DND-41 (cell line): ENCODE data around the gene PROSER2.

ENCODE experiments used
- ATAC-seq: fragments of 200-7000 bp; cut with Tn5 transposase; 3 replicates; pipeline ENCODE4 v1.9.1; 2021; ENCODE audit warnings: low read depth; ENCODE audit not compliant: insufficient read depth
- DNase-seq: peaks from one replicate; pipeline ENCODE4 v3.0.0-alpha.2; 2020
- H2AFZ ChIP-seq: 2 replicates; pipeline ENCODE4 v1.6.0; 2012; ENCODE audit warnings: low read depth, low read length
- H3K27ac ChIP-seq: 2 replicates; pipeline ENCODE4 v1.5.1; 2012; ENCODE audit warnings: low read length, inconsistent platforms
- H3K27me3 ChIP-seq: fragments of 200-600 bp; sonication (generic); 2 replicates; pipeline ENCODE4 v1.6.0; 2012; ENCODE audit warnings: low read length, mild to moderate bottlenecking, inconsistent platforms; ENCODE audit not compliant: insufficient read depth, poor library complexity
- H3K36me3 ChIP-seq: 2 replicates; pipeline ENCODE4 v1.5.1; 2012; ENCODE audit warnings: low read length, inconsistent platforms; ENCODE audit not compliant: insufficient read depth
- H3K4me1 ChIP-seq: 2 replicates; pipeline ENCODE4 v1.5.1; 2012; ENCODE audit warnings: mild to moderate bottlenecking, low read length; ENCODE audit not compliant: insufficient read depth
- H3K4me2 ChIP-seq: 2 replicates; pipeline ENCODE4 v1.6.0; 2012; ENCODE audit warnings: mild to moderate bottlenecking, moderate library complexity, low read length, inconsistent platforms; ENCODE audit not compliant: insufficient read depth
- H3K4me3 ChIP-seq, 2 experiments: fragments of 200-600 bp in 1 of 2; shearing (Covaris generic) in 1 of 2; 2 replicates each; pipeline ENCODE4 v1.5.1; 2012 to 2016; ENCODE audit warnings: inconsistent platforms in 2 of 2, low read length in 2 of 2, mild to moderate bottlenecking in 2 of 2, low read depth in 1 of 2, moderate library complexity in 1 of 2
- H3K79me2 ChIP-seq: 2 replicates; pipeline ENCODE4 v1.6.0; 2012; ENCODE audit warnings: low read length, inconsistent platforms; ENCODE audit not compliant: insufficient read depth
- H3K9ac ChIP-seq: 2 replicates; pipeline ENCODE4 v1.6.0; 2012; ENCODE audit warnings: low read depth, mild to moderate bottlenecking, inconsistent platforms, low read length, moderate library complexity
- H3K9me3 ChIP-seq: 2 replicates; pipeline ENCODE4 v1.5.1; 2012; ENCODE audit warnings: low read length, moderate library complexity, mild to moderate bottlenecking, inconsistent platforms; ENCODE audit not compliant: insufficient read depth, severe bottlenecking
- H4K20me1 ChIP-seq: 2 replicates; pipeline ENCODE4 v1.6.0; 2012; ENCODE audit warnings: low read length; ENCODE audit not compliant: insufficient read depth
- EZH2 ChIP-seq: IDR thresholded peaks from 3 replicates; pipeline ENCODE4 v1.6.1; 2012; ENCODE audit warnings: borderline replicate concordance, low read depth, mild to moderate bottlenecking, moderate library complexity, low read length, inconsistent platforms; ENCODE audit not compliant: severe bottlenecking
- TF ChIP-seq, protein P1 (sequence below): IDR thresholded peaks from 2 replicates; pipeline ENCODE4 v1.5.1; 2012; ENCODE audit warnings: borderline replicate concordance, low read length, moderate library complexity, mild to moderate bottlenecking; ENCODE audit not compliant: poor library complexity, severe bottlenecking; ENCODE audit errors: extremely low read depth

PROSER2 gene

DNA sequence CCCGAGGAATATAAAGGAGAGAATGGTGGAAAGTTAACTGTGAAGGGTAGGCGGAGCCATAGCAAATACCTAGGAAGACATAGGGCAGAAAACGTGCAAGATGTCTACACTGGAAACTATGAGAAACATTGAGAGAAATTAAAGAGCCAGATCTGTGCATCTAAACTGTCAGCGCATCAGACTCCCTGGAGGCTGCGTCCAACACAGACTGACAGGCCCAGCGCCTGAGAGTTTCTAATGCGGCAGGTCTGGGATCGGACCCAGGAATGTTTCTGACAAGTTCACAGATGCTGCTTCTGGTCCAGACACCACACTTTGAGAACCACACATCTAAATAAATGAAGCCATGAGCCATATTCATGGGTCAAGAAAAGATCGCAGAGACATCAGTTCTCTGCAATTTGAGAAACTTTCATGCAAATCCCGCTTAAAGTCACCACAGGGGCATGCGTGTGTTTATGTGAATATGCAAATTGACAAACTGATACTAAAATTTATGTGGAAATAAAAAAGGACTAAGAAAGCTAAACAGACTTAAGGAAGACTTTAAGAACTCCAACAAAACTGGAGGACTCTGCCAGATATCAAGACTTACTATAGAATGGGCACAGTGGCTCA, 38.8 kb downstream of the PROSER2 start:
- 0 out of 2 replicates have a peak overlapping the region, but pooled peaks have one; percentile 72 for H3K4me2 ChIP-seq
- no peaks in the 10 kb centered on the region for H3K36me3 ChIP-seq
- H3K4me3 ChIP-seq = no peak overlapping the region
- ATAC-seq (no peak), DNase-seq (no peak)
- H3K79me2 ChIP-seq = no peaks in the 10 kb centered on the region
- peaks cover 25% of the 10 kb centered on the region for H3K4me1 ChIP-seq
- H4K20me1 ChIP-seq = no peaks in the 10 kb centered on the region; the same call in 1 of the 2 replicates
- no peak overlapping the region for H2AFZ ChIP-seq
- no peak overlapping the region for H3K27ac ChIP-seq
- no peak for TF ChIP-seq EZH2
- TF ChIP-seq, protein P1, sequence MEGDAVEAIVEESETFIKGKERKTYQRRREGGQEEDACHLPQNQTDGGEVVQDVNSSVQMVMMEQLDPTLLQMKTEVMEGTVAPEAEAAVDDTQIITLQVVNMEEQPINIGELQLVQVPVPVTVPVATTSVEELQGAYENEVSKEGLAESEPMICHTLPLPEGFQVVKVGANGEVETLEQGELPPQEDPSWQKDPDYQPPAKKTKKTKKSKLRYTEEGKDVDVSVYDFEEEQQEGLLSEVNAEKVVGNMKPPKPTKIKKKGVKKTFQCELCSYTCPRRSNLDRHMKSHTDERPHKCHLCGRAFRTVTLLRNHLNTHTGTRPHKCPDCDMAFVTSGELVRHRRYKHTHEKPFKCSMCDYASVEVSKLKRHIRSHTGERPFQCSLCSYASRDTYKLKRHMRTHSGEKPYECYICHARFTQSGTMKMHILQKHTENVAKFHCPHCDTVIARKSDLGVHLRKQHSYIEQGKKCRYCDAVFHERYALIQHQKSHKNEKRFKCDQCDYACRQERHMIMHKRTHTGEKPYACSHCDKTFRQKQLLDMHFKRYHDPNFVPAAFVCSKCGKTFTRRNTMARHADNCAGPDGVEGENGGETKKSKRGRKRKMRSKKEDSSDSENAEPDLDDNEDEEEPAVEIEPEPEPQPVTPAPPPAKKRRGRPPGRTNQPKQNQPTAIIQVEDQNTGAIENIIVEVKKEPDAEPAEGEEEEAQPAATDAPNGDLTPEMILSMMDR = no peak
- H3K9ac ChIP-seq = no peak overlapping the region
- H3K9me3 ChIP-seq = no peaks in the 10 kb centered on the region
- peaks cover 3% of the 10 kb centered on the region for H3K27me3 ChIP-seq

DNA sequence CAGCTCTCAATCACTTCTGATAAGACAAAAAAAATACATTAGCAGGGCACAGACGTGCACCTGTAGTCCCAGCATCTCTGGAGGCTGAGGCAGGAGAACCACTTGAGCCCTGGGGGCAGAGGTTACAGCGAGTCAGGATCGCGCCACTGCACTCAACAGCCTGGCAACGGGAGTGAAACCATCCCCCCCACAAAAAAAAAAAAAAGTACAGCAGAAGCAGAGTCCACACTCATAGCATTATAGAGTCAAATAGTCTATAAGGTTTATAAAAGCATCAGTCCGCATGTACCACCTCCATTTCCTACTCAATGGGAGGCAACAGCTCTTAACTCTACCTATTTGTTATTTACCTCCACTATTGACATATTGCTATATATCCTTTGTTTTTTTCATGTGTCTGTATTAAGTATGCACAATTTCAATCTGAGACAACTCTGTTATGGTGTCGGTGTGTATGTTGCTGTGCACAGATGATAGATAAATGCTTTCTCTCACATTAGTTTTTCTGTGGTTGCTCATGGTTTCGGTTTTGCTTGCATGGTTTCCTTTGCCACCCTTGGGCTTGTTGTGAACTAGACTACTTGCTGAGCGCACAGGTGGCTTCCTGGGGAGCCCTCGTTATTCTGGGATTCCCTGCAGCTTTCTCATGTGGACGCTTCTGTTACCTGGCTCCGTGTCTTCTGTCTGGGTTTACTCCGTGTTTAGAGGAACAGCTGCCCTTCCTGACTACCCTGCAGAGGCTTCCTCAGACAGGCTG, 40.4 kb downstream of the PROSER2 start:
- TF ChIP-seq, protein P1 = no peak
- TF ChIP-seq EZH2 = no peak
- no peaks in the 10 kb centered on the region for H3K27me3 ChIP-seq
- H3K27ac ChIP-seq = peak overlapping the region; percentile 19; the same call in 1 of the 2 replicates
- peak overlapping the region; percentile 54; the same call in 1 of the 2 replicates for H2AFZ ChIP-seq
- peaks cover 25% of the 10 kb centered on the region for H3K4me1 ChIP-seq
- no peaks in the 10 kb centered on the region for H3K9me3 ChIP-seq
- ATAC-seq (peak; percentile 98), DNase-seq (peak; percentile 77)
- peak overlapping the region; percentile 11; the same call in 1 of the 2 replicates for H3K9ac ChIP-seq
- H3K79me2 ChIP-seq = no peaks in the 10 kb centered on the region
- peak overlapping the region in 1 of 2 experiments; percentile 27; a peak in 2 of 4 replicates for H3K4me3 ChIP-seq
- H4K20me1 ChIP-seq = no peaks in the 10 kb centered on the region
- H3K36me3 ChIP-seq = no peaks in the 10 kb centered on the region
- peak overlapping the region; percentile 72 for H3K4me2 ChIP-seq

DNA sequence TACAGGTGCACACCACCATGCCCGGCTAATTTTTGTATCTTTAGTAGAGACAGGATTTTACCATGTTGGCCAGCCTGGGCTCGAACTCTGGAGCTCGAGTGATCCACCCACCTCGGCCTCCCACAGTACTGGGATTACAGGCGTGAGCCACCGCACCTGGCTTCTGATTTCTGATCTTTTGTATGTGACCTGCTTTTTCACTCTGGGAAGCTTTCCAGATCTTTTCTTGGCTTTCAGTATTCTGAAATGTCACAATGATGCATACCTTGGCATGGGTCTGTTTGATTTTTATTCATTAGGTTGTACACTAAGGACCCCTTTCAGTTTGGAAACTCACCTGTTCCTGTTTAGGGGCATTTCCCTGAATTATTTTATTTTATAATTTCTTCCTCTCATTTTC, 41.6 kb downstream of the PROSER2 start:
- Histone ChIP-seq H3K4me3 (no peak overlapping the region), H3K9me3 (no peaks in the 10 kb centered on the region), H3K4me2 (no peak overlapping the region), H3K9ac (no peak overlapping the region), H3K27me3 (no peaks in the 10 kb centered on the region), H3K36me3 (no peaks in the 10 kb centered on the region), H4K20me1 (no peaks in the 10 kb centered on the region), H3K27ac (no peak overlapping the region), H2AFZ (no peak overlapping the region), H3K79me2 (no peaks in the 10 kb centered on the region), H3K4me1 (peaks cover 25% of the 10 kb centered on the region)
- ATAC-seq (no peak), DNase-seq (no peak)
- TF ChIP-seq, protein P1 = no peak
- TF ChIP-seq EZH2 = no peak
